GM03348 (cell line): ENCODE results near the gene CACNA2D4.

Source experiments
- DNase-seq: peaks from one replicate; pipeline ENCODE4 v3.0.0; 2012; ENCODE audit warnings: low spot score

CACNA2D4 gene

GRCh38 chr12:1800401-1801302, 117.8 kb downstream of the CACNA2D4 start:
- peak; percentile 71 for DNase-seq

GRCh38 chr12:1799882-1800400, 118.5 kb downstream of the CACNA2D4 start:
- no peak for DNase-seq

GRCh38 chr12:1799051-1799881, 119.2 kb downstream of the CACNA2D4 start:
- DNase-seq, result no peak

GRCh38 chr12:1798641-1799020, 119.8 kb downstream of the CACNA2D4 start:
- DNase-seq, result no peak

- no peak for DNase-seq
Observed at GRCh38 chr12:1797991-1798640, 120.3 kb downstream of the CACNA2D4 start.

- DNase-seq, result peak; percentile 67
Observed at GRCh38 chr12:1797011-1797901, 121.2 kb downstream of the CACNA2D4 start.

- DNase-seq, result peak; percentile 63
Observed at GRCh38 chr12:1796515-1797010, 121.9 kb downstream of the CACNA2D4 start.

GRCh38 chr12:1795785-1796514, 122.5 kb downstream of the CACNA2D4 start:
- peak; percentile 98 for DNase-seq

GRCh38 chr12:1795221-1795784, 123.1 kb downstream of the CACNA2D4 start:
- no peak for DNase-seq

- no peak for DNase-seq
Observed at GRCh38 chr12:1794440-1795090, 123.9 kb downstream of the CACNA2D4 start.

GRCh38 chr12:1793426-1794210, 124.8 kb downstream of the CACNA2D4 start:
- no peak for DNase-seq

GRCh38 chr12:1792406-1792805, 126.0 kb downstream of the CACNA2D4 start:
- DNase-seq, result no peak

GRCh38 chr12:1791104-1791841, 127.2 kb downstream of the CACNA2D4 start:
- peak; percentile 71 for DNase-seq

- no peak for DNase-seq
Observed at GRCh38 chr12:1790444-1790843, 128.0 kb downstream of the CACNA2D4 start.

GRCh38 chr12:1787714-1788113, 130.7 kb downstream of the CACNA2D4 start:
- no peak for DNase-seq

GRCh38 chr12:1782215-1782614, 136.2 kb downstream of the CACNA2D4 start:
- no peak for DNase-seq

- no peak for DNase-seq
Observed at GRCh38 chr12:1781772-1782171, 136.7 kb downstream of the CACNA2D4 start.

GRCh38 chr12:1779783-1780182, 138.7 kb downstream of the CACNA2D4 start:
- DNase-seq, result peak; percentile 29
